ENCODE measurements around the gene GABRQ.
"Not testable (repeated sequence)": the region's sequence is repeated elsewhere in the genome, so short reads cannot be mapped to it uniquely, and the experiment has no call there.

The GABRQ gene

GRCh38 chrX:152658302-152658701 lies 20.6 kb downstream of the GABRQ start:
- no peak for DNase-seq (ENCODE audit: low spot score)

- DNase-seq (ENCODE audit: low spot score): no peak
These were observed 25.4 kb downstream of the GABRQ start for GRCh38 chrX:152663086-152663485.

- DNase-seq (ENCODE audit: low spot score): no peak
These were observed 36.4 kb downstream of the GABRQ start for GRCh38 chrX:152674135-152674534.

- not testable (repeated sequence) for DNase-seq (ENCODE audit: low spot score)
These were observed 37.0 kb downstream of the GABRQ start for GRCh38 chrX:152674652-152675051.

GRCh38 chrX:152681012-152681411 lies 43.3 kb downstream of the GABRQ start:
- not testable (repeated sequence) for DNase-seq (ENCODE audit: low spot score)

- not testable (repeated sequence) for DNase-seq (ENCODE audit: low spot score)
These were observed 60.5 kb downstream of the GABRQ start, which contains the start of gene MAGEA3 for GRCh38 chrX:152697952-152698931. Gene MAGEA3 (plus strand): TSS chrX:152698794. CDS start chrX:152700833, 2,039 bp downstream.

- not testable (repeated sequence) for DNase-seq (ENCODE audit: low spot score)
These were observed 62.7 kb downstream of the GABRQ start for GRCh38 chrX:152700390-152700789.

- DNase-seq (ENCODE audit: low spot score): not testable (repeated sequence)
These were observed 68.8 kb downstream of the GABRQ start for GRCh38 chrX:152706500-152706899.

Data from AG08395 (cell line).